Measurements from ENCODE around the gene BCL2L1.

DNA sequence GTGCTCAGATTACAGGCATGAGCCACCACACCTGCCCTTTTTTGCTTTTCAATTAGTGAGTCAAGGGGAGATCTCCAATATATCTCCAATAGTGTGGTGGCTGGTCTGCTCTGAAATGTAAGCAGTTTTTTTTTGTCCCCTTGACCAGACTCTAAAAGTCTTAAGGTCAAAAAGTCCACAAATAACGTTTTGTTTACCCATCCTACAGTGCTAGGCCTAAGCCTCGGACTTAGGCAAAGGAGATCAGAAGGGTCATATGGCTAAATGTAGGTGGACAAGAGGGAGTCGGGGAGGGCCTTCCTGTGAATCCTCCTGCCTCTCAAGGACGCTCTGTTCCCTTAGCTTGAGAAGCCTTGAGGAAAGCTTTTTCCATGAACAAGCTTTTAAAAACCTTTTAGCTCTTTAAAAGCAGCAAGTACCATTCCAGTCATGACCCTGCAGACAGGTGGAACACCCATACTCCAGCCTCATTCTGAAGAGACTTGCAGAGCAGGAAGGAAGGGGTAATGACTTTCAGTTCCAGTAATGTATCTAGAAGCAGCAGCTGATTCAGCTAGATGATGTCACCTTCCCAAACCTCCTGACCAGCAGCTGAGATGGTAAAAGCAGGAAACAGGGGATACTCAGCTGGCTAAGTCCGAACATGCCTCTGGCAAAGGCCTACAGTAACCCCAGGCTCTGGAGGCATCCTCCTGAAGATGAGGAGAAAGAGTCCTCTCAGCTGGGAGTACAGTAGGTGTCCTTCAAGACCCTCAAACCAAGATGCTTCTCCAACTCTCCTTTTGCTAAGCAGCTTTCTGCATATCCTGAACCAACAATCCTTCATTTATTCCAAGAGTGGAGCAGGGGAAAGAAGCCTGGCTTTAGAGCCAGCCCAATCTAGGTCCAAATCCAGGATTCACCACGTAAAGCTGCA, 23.6 kb downstream of the BCL2L1 start:
- TF ChIP-seq, protein P1, sequence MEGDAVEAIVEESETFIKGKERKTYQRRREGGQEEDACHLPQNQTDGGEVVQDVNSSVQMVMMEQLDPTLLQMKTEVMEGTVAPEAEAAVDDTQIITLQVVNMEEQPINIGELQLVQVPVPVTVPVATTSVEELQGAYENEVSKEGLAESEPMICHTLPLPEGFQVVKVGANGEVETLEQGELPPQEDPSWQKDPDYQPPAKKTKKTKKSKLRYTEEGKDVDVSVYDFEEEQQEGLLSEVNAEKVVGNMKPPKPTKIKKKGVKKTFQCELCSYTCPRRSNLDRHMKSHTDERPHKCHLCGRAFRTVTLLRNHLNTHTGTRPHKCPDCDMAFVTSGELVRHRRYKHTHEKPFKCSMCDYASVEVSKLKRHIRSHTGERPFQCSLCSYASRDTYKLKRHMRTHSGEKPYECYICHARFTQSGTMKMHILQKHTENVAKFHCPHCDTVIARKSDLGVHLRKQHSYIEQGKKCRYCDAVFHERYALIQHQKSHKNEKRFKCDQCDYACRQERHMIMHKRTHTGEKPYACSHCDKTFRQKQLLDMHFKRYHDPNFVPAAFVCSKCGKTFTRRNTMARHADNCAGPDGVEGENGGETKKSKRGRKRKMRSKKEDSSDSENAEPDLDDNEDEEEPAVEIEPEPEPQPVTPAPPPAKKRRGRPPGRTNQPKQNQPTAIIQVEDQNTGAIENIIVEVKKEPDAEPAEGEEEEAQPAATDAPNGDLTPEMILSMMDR (conservative IDR thresholded peaks at IDR 0.05 in 1 of 2, IDR thresholded peaks at IDR 0.05 in 1 of 2; ENCODE audit: low read depth in 1 of 2, low read length in 2 of 2): no peak
- no peak for TF ChIP-seq EZH2 (IDR thresholded peaks at IDR 0.05; ENCODE audit: low read length, missing control alignments)
